Measurements from ENCODE around the gene NBDY. TPM values are rescaled to one million over a fixed set of nuclear protein-coding genes. Genes with fewer than 3 reads are reported as not detected.

The NBDY gene
- total RNA-seq, 2 donors from 2014 or later = 64.2 to 83.5 TPM

- H3K27ac Mint-ChIP-seq = no peak overlapping the region
These were observed 53.3 kb downstream of the NBDY start for GRCh38 chrX:56782352-56782751.

GRCh38 chrX:56782791-56783449 is 53.9 kb downstream of the NBDY start:
- H3K4me1 ChIP-seq (ENCODE audit: control insufficient read depth, insufficient read depth, low read length) = no peaks in the 10 kb centered on the region
- no peaks in the 10 kb centered on the region for H3K9me3 ChIP-seq (ENCODE audit: control insufficient read depth, low read length)
- H3K27ac ChIP-seq (ENCODE audit: low read depth, low read length) = no peak overlapping the region
- Mint-ChIP-seq H3K36me3 (ENCODE audit: low read depth) (peaks cover 13% of the 10 kb centered on the region), H3K9me3 (peaks cover 62% of the 10 kb centered on the region), H3K27ac (peak overlapping the region; percentile 86), H3K4me3 (no peak overlapping the region), H3K4me1 (peaks cover 7% of the 10 kb centered on the region), H3K27me3 (ENCODE audit: insufficient read depth) (no peaks in the 10 kb centered on the region)
- H3K9ac ChIP-seq (ENCODE audit: extremely low read depth, low read length, poor library complexity, severe bottlenecking) = no peak overlapping the region
- H3K36me3 ChIP-seq (ENCODE audit: control insufficient read depth, insufficient read depth, low read length) = peaks cover 4% of the 10 kb centered on the region
- DNase-seq = no peak
- H3K4me3 ChIP-seq (ENCODE audit: low read length) = no peak overlapping the region
- TF ChIP-seq CTCF (conservative IDR thresholded peaks at IDR 0.05) = no peak
- H3K27me3 ChIP-seq (ENCODE audit: control insufficient read depth, insufficient read depth, low read length, poor library complexity, severe bottlenecking) = no peaks in the 10 kb centered on the region
- 95 to 98% methylated on average over 4 to 17 of the region's 17 CpGs for WGBS, 2 experiments (ENCODE audit: insufficient coverage in 1 of 2, insufficient read length in 1 of 2)

More at GRCh38 chrX:56782352-56782751, 53.3 kb downstream of the NBDY start:
- no peak for DNase-seq
- Histone ChIP-seq H3K9ac (ENCODE audit: extremely low read depth, low read length, poor library complexity, severe bottlenecking) (no peak overlapping the region), H3K9me3 (ENCODE audit: control insufficient read depth, low read length) (no peaks in the 10 kb centered on the region), H3K27me3 (ENCODE audit: control insufficient read depth, insufficient read depth, low read length, poor library complexity, severe bottlenecking) (no peaks in the 10 kb centered on the region), H3K27ac (ENCODE audit: low read depth, low read length) (no peak overlapping the region), H3K4me1 (ENCODE audit: control insufficient read depth, insufficient read depth, low read length) (no peaks in the 10 kb centered on the region), H3K4me3 (ENCODE audit: low read length) (no peak overlapping the region), H3K36me3 (ENCODE audit: control insufficient read depth, insufficient read depth, low read length) (peaks cover 4% of the 10 kb centered on the region)
- Mint-ChIP-seq H3K36me3 (ENCODE audit: low read depth) (peaks cover 13% of the 10 kb centered on the region), H3K9me3 (peaks cover 58% of the 10 kb centered on the region), H3K27me3 (ENCODE audit: insufficient read depth) (no peaks in the 10 kb centered on the region), H3K4me3 (no peak overlapping the region), H3K4me1 (peaks cover 7% of the 10 kb centered on the region)
- 93 to 100% methylated on average over 1 to 2 of the region's 2 CpGs for WGBS, 2 experiments (ENCODE audit: insufficient coverage in 1 of 2, insufficient read length in 1 of 2)
- TF ChIP-seq CTCF (conservative IDR thresholded peaks at IDR 0.05) = no peak

DNA sequence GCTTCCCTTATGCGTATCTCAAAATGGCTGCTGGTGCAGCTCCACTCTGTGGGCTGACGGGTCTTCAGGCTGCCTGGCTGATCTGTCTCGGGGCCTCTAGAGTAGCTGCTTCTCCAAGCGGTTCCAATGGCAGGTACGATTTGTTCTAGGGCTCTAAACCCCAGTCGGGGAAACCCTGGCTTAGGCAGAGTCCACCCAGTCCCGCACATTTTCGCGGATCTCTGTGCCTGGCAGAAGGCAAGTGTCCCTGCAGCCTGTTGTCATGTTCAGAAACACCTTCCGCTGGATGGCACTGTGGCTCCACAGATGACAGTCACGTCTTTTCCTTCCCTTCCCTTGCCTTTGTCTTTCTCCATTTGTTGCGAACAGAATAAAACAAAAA is 54.4 kb downstream of the NBDY start:
- Histone ChIP-seq H3K4me1 (ENCODE audit: control insufficient read depth, insufficient read depth, low read length) (no peaks in the 10 kb centered on the region), H3K4me3 (ENCODE audit: low read length) (no peak overlapping the region), H3K9me3 (ENCODE audit: control insufficient read depth, low read length) (no peaks in the 10 kb centered on the region), H3K9ac (ENCODE audit: extremely low read depth, low read length, poor library complexity, severe bottlenecking) (no peak overlapping the region), H3K27ac (ENCODE audit: low read depth, low read length) (no peak overlapping the region), H3K27me3 (ENCODE audit: control insufficient read depth, insufficient read depth, low read length, poor library complexity, severe bottlenecking) (no peaks in the 10 kb centered on the region), H3K36me3 (ENCODE audit: control insufficient read depth, insufficient read depth, low read length) (peaks cover 4% of the 10 kb centered on the region)
- H3K4me3 Mint-ChIP-seq = no peak overlapping the region
- peaks cover 13% of the 10 kb centered on the region for H3K36me3 Mint-ChIP-seq (ENCODE audit: low read depth)
- H3K9me3 Mint-ChIP-seq = peaks cover 65% of the 10 kb centered on the region
- peak; percentile 38 for TF ChIP-seq CTCF (conservative IDR thresholded peaks at IDR 0.05)
- H3K4me1 Mint-ChIP-seq = peaks cover 7% of the 10 kb centered on the region
- DNase-seq = peak; percentile 68
- peak overlapping the region; percentile 86 for H3K27ac Mint-ChIP-seq
- H3K27me3 Mint-ChIP-seq (ENCODE audit: insufficient read depth) = no peaks in the 10 kb centered on the region
- WGBS, 2 experiments (ENCODE audit: insufficient coverage in 1 of 2, insufficient read length in 1 of 2) = 92 to 100% methylated on average over 10 to 12 of the region's 12 CpGs
